Coronary artery (tissue), 2 donors: ENCODE data around the gene RNF141.

Experiments used
- DNase-seq: peaks from one replicate; pipeline ENCODE4 v3.0.0-alpha.2; 2017; ENCODE audit warnings: low spot score
- H3K27ac ChIP-seq, 2 donors: fragments of 200-600 bp; sonication (generic); one replicate each; pipeline ENCODE4 v1.5.1; 2016 to 2019
- H3K4me3 ChIP-seq: fragments of 200-600 bp; sonication (generic); 2 replicates; pipeline ENCODE4 v1.5.1; 2016; ENCODE audit warnings: mild to moderate bottlenecking, moderate library complexity
- CTCF ChIP-seq: fragments of 200-600 bp; sonication (generic); IDR thresholded peaks from one replicate; pipeline ENCODE4 v1.5.1; 2019; ENCODE audit warnings: antibody characterized with exemption

Gene RNF141

GRCh38 chr11:10518891-10519290 lies 22.1 kb downstream of the RNF141 start:
- Histone ChIP-seq H3K4me3 (no peak overlapping the region), H3K27ac (no peak overlapping the region)
- DNase-seq: no peak
- no peak for TF ChIP-seq CTCF

DNA sequence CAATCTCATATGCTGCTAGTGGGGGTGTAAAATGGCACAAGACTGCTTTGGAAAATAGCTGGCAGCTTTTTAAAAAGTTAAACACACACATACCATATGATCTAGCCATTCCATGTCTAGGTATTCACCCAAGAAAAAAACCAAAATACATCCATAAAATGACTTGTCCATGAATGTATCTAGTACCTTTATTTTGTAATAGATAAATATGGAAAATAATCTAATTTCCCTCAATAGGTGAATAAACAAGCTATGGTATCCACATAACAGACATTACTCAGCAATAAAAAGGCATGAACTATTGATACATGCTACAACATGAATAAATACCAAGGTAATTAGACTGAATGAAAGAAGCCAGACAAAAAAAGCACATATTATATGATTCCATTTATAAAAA lies 22.9 kb downstream of the RNF141 start:
- no peak for DNase-seq
- H3K27ac ChIP-seq: no peak overlapping the region
- no peak overlapping the region for H3K4me3 ChIP-seq
- no peak for TF ChIP-seq CTCF

- TF ChIP-seq CTCF: no peak
- Histone ChIP-seq H3K4me3 (no peak overlapping the region), H3K27ac (no peak overlapping the region)
- no peak for DNase-seq
Observed at GRCh38 chr11:10515418-10515817, 25.6 kb downstream of the RNF141 start.

GRCh38 chr11:10514709-10515108 lies 26.3 kb downstream of the RNF141 start:
- Histone ChIP-seq H3K27ac (peak overlapping the region; percentile 39 to 46), H3K4me3 (no peak overlapping the region)
- DNase-seq: no peak
- no peak for TF ChIP-seq CTCF

DNA sequence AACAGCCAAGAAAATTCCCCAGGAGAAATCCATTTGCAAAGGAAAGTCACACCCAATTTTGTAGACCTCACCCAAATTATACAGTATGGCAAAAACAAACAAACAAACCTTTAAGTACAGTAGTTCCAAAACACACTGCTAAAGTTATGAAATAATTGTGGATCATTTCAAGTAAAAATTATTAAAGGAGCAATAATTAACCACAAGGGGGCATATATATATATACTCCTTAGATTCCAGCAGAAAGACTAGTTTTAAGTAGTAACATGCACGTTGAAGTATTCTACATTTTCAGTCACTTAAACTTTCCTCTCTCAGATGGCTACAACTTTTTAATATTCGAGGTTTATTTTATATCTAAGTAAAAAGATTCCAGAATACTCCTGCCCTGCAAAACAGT lies 26.8 kb downstream of the RNF141 start:
- DNase-seq: no peak
- no peak for TF ChIP-seq CTCF
- Histone ChIP-seq H3K4me3 (no peak overlapping the region), H3K27ac (peak overlapping the region; percentile 6 to 39)

DNA sequence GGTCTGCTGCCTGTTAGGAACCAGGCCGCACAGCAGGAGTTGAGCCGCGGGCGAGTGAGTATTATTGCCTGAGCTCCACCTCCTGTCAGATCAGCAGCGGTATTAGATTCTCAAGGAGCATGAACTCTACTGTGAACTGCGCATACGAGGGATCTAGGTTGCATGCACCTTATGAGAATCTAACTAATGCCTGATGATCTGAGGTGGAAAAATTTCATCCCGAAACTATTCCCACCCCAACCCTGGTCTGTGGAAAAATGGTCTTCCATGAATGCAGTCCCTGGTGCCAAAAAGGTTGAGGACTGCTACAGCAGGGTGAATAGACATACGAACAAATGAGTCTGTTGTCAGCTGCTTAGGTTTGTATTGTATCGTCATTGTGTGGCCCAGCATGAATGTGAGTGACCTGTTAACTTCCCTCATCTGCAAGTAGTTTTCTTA lies 29.8 kb downstream of the RNF141 start:
- no peak for DNase-seq
- no peak for TF ChIP-seq CTCF
- Histone ChIP-seq H3K4me3 (no peak overlapping the region), H3K27ac (no peak overlapping the region)

DNA sequence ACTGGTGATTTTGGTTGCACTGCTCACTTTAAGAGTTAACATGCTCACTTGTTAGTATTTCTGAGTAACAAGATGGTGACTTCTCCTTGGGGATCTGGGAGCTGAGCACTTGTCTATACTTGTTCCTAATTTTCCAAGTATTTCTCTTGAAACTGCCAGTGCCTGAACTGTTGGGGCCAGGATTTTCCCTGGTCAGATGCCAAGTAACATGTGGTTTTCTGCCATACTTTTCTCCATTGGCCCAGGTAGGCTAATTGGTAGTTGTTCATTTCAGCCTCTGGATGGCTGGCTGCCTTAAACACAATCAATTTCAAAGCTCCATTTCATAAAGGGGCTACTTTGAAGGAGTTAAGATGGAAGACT lies 35.0 kb downstream of the RNF141 start:
- no peak for DNase-seq
- TF ChIP-seq CTCF: no peak
- H3K4me3 ChIP-seq: no peak overlapping the region
- no peak overlapping the region for H3K27ac ChIP-seq
